ENCODE measurements around the gene CCBE1.

The CCBE1 gene

GRCh38 chr18:59514203-59514602 is 183.0 kb downstream of the CCBE1 start:
- TF ChIP-seq CTCF (IDR thresholded peaks at IDR 0.05; ENCODE audit: insufficient read depth, low read depth, low read length, missing control alignments) = no peak
- no peak overlapping the region for H3K4me3 ChIP-seq (ENCODE audit: low read depth, low read length)
- no peak for DNase-seq (ENCODE audit: low read depth)

GRCh38 chr18:59512025-59512755 is 185.0 kb downstream of the CCBE1 start:
- no peak for DNase-seq (ENCODE audit: low read depth)
- no peak for TF ChIP-seq CTCF (IDR thresholded peaks at IDR 0.05; ENCODE audit: insufficient read depth, low read depth, low read length, missing control alignments)
- no peak overlapping the region for H3K4me3 ChIP-seq (ENCODE audit: low read depth, low read length)

- DNase-seq (ENCODE audit: low read depth) = no peak
These were observed 187.5 kb downstream of the CCBE1 start for GRCh38 chr18:59509481-59510442.

GRCh38 chr18:59505356-59505755 is 191.9 kb downstream of the CCBE1 start:
- H3K4me3 ChIP-seq (ENCODE audit: low read depth, low read length) = no peak overlapping the region
- TF ChIP-seq CTCF (IDR thresholded peaks at IDR 0.05; ENCODE audit: insufficient read depth, low read depth, low read length, missing control alignments) = no peak
- no peak for DNase-seq (ENCODE audit: low read depth)

More at GRCh38 chr18:59509481-59510442, 187.5 kb downstream of the CCBE1 start:
- TF ChIP-seq CTCF (IDR thresholded peaks at IDR 0.05; ENCODE audit: insufficient read depth, low read depth, low read length, missing control alignments) = no peak
- no peak overlapping the region for H3K4me3 ChIP-seq (ENCODE audit: low read depth, low read length)

GRCh38 chr18:59502274-59503175 is 194.7 kb downstream of the CCBE1 start:
- no peak for DNase-seq (ENCODE audit: low read depth)
- TF ChIP-seq CTCF (IDR thresholded peaks at IDR 0.05; ENCODE audit: insufficient read depth, low read depth, low read length, missing control alignments) = no peak
- no peak overlapping the region for H3K4me3 ChIP-seq (ENCODE audit: low read depth, low read length)

- H3K4me3 ChIP-seq (ENCODE audit: low read depth, low read length) = no peak overlapping the region
- TF ChIP-seq CTCF (IDR thresholded peaks at IDR 0.05; ENCODE audit: insufficient read depth, low read depth, low read length, missing control alignments) = no peak
- no peak for DNase-seq (ENCODE audit: low read depth)
These were observed 195.3 kb downstream of the CCBE1 start for GRCh38 chr18:59501920-59502273.

All from GM12865 (cell line).